HG03520 (cell line): ENCODE results near the gene CLEC2L.
A peak's percentile ranks its signal among the peaks of the same experiment; 100 is the strongest.

Experiments
- ATAC-seq: cut with Tn5 transposase; IDR thresholded peaks from one replicate; pipeline ENCODE4 v1.9.1; 2021; ENCODE audit warnings: mild to moderate bottlenecking, moderate library complexity; ENCODE audit not compliant: unreplicated experiment

The CLEC2L gene

DNA sequence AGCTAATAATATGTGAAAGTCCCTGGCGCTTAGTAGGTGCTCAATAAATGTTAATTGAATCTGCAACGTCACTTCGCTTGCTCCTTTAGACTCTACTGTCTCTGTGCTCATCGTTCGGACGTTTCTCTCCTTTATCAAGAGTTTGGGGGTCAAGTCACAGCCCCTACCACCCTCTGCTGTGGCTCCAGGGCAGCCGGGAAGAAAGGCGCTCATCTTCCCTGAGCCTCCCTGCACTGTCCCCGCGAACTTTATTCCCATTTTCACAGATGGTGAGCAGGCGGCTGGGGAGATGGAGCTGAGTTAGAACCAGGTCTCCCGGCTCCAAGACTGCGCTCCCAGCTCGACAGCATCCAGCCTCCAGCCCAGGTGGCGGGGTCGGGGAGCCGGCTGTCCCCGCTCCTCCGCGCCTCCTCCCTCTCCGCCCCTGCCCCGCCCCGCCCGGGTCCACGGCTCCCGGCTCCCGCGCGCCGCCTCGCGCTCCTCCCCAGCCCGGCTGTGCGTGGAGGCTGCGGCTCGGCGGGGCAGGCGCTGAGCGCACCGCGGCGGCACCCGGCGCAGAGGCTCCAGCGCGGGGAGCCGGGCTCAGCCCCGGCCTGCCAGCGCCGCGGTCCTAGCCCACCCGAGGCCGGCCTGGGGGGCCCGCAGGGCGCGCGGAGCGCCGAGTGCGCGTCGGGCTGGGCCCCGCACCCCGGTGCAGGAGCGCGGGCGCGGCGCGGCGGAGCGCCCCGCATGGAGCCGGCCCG lies at the start of gene CLEC2L:
TSS of gene CLEC2L (plus strand) at position 487 of the 743 bp plus-strand sequence. CDS start at position 730, 243 bp downstream.
- ATAC-seq, result no peak

DNA sequence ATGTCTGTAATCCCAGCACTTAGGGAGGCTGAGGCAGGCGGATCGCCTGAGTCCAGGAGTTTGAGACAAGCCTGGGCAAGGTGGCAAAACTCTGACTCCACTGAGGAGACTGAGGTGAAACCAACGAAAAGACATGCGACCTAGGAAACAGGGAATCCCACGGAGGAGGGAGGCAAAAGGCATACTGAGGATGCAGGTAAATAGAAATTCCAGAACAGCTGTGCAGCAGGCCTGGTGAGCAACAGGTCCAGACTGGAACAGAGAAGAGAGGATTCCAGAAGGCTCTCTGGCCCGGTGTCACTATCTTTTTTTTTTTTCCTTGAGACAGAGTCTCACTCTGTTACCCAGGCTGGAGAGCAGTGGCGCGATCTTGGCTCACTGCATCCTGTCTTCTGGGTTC lies 47.3 kb upstream of the CLEC2L start:
- ATAC-seq, result no peak

DNA sequence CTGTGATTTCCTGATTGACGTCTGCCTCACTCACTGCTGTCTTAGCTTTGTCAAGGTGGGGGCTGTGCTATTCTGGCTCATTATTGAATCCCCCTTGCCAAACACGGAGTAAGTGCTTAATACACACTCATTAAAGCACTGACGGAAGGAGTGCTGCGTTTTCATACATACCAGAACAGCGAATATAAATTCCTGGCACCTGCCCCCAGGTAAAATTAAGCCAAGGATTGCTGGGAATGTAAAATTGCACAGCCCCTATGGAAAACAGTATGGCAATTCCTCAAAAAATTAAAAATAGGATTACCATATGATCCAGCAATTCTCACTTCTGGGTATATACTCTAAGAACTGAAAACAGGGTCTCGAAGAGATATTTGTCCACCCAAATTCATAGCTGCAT lies 46.6 kb upstream of the CLEC2L start:
- ATAC-seq, result no peak

DNA sequence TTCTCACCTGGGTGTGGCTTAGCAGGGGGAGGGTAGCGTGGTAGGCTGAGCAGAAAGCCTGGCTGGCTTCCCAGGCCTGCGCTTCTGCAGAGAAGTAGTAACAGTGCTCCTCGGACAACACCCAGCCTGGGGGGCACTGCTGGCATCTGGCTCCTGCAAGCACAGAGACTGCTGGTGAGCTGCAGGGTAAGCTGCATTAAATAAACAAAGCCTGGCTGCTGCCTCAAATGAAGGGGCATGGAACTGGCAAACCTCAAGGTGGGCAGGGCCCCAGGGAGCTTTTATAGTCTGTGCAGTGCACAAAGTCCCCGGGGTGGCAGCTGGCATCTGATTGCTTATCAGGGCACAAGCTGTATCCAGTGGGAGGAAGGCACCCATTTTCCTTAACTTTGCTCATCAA lies 43.9 kb upstream of the CLEC2L start:
- no peak for ATAC-seq

DNA sequence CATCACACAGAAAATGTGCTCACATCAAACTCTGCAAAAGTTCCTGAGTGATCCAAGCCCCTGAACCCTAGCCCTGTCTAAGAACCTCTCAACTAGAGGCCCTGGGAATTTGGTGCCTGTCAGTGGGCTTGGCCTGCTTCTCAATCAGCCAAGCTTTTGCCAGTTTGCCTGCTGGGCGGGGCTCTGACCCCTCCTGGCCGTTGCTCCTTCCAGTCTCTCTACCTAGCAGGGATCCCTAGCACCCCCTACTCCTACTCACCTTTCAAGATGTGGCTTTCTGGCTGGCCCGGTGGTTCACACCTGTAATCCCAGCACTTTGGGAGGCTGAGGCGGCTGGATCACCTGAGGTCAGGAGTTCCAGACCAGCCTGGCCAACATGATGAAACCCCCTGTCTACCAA lies 42.1 kb upstream of the CLEC2L start:
- ATAC-seq, result no peak

DNA sequence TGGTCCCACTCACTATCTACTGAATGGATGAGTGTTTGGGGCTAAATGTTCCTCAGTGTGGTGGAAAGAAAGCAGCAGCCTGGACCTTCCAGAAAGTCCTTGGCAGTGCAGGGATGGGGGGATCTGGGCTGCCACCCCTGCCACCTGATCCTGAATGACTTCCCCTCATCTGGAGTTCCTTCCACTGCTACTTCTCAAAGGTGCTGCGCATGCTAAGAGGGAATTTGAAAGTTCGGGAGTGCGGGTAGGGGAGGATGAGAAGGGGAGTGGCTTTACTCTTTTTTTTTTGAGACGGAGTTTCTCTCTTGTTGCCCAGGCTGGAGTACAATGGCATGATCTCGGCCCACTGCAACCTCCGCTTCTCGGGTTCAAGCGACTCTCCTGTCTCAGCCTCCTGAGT lies 41.4 kb upstream of the CLEC2L start:
- no peak for ATAC-seq

DNA sequence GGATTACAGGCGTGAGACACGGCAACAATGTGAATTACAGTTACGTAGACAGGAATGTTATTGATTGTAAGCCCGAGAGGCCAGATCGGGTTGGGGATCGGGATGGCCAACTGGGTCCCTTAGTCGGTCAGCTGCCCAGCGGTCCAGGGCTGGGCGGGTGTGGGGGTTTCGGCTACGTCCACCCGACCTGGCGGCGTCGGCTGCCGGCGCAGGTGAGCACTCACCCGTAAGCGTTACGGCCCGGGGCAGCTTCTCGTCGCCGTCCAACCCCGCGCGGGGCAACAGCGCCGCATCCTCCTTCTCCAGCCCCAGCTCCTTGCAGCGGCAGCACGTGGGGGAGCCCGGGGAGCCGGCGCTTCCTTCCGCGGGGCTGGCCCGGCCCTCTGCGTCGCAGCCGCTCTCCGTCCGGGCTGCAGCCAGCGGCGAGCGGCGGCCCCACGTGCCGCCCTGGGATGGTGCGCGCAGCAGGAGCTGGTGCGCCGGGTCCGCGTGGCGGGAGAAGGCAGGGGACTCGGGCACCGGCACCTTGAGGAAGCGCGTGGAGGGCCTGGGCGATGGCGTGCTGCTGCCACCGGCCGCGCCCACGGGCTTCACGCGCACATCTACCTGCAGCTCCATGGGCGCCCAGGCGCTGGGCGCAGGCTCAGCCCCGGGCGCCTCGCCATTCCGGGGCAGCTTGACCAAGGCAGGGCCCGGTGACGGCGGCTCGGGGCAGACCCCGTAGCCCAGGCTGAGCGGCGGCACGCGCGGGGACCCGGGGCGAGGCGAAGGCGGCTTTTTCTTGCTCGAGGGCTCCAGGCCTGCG lies 40.6 kb upstream of the CLEC2L start:
- peak; percentile 31 for ATAC-seq

DNA sequence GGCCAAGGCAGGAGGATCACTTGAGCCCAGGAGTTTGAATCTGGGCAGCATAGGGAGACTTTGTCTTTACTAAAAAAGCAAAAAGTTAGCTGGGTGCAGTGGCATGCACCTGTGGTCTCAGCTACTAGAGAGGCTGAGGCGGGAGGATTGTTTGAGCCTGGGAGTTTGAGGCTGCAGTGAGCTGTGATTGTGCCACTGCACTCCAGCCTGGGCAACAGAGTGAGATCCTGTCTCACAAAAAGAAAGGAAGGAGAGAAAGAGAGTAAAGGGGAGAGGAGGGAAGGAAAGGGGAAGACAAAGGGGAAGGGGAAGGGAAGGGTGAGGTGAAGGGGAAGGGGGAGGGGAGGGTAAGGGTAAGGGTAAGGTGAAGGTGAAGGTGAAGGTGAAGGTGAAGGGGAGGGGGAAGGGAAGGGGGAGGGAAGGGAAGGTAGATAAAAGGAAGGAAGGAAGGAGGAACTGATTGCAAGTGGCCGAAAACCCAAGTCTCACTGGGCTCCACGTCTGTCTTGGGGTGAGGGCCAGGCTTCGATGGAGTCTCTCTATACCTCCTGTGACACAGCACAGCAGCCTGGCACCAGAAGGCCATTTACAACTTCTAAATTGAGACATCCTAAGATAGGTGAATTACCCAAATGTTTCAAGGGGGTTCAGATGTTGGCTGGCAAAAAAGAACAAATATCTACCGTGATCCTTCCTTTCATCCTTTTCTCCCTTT lies 36.0 kb upstream of the CLEC2L start:
- ATAC-seq, result no peak

DNA sequence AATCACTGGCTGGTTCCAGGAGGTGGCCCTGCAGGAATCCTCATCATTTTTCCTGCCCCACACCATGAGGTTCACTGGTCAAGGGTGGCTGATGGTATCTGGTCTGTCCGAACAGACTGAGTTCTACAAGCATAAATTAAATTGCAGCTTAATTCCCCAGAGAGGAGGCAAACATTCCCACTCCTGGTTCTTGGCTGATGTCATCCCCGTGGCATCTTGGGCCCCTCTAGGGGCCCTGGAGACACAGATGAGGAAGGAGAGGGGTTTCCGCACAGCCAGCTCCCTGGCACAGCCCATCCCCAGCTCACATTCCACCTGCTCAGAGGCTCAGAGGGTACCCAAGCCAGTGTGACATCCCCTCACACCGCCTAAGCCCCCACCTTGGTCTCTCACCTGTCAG lies 34.7 kb upstream of the CLEC2L start:
- ATAC-seq, result no peak

DNA sequence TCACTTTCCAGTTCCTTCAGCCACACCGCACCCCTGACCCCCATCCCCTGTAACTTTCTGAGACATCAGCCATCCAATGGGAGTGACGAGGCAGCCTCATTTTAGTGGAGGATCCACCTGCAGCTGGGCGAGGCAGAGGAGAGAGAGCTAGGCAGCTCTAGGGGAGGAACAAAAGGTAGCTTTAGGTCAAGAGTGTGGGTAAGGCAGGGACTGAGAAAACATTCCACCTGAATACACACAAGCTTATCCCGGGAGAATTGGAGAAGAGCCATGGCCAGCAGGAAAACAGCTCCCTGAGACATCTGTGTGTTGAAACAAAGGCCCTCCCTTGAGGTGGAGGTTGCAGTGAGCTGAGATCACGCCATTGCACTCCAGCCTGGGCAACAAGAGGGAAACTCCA lies 33.4 kb upstream of the CLEC2L start:
- ATAC-seq, result no peak

DNA sequence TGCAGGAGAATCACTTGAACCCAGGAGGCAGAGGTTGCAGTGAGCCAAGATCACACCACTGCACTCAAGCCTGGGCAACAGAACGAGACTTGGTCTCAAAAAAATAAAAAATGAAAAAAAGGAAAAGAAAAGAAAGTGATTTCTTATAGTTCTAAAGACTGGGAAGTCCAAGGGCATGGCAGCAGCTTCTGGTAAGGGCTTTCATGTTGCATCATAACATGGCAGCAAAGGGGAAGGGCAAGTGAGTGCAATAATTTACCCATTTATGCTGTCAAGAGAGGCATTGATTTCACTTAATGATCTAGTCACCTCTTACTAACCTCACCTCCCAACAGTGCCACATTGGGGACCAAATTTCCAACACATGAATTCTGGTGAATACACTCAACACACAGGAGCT lies 31.2 kb upstream of the CLEC2L start:
- no peak for ATAC-seq

DNA sequence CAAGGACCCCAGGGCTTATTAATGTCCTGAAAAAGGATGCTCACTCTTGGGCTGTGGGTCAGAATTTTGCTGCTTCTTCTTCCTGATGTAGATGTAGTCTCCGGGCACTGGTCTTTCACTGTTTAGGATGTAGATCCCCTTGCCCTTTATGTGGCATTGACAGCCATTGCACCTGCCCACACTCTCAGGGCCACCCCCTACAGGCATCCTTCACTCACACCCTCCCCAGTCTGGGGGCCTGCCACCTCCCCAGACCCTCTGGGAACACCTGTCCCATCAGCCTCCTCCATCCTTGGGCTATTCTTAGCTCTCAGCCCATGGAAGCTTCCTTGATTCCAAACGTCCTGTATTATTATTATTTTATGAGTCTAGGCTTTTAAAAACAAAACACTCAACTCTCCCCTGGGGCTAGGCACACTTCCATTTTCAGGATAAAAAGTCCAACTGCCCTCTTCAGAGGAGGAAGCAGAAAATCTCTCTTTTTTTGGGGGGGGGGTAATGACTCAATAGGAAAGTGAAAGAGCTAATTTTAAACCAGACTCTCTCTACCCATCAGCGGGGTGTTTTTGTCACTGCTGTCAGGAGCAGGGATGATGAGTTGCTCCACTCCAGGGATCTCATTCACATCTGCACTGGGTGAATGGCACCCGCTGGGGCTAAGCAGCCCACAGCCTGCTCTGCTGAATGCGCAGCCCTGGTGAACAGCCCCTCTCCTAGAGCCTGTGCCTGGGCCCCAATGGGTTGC lies 28.5 kb upstream of the CLEC2L start:
- ATAC-seq, result peak; percentile 60

DNA sequence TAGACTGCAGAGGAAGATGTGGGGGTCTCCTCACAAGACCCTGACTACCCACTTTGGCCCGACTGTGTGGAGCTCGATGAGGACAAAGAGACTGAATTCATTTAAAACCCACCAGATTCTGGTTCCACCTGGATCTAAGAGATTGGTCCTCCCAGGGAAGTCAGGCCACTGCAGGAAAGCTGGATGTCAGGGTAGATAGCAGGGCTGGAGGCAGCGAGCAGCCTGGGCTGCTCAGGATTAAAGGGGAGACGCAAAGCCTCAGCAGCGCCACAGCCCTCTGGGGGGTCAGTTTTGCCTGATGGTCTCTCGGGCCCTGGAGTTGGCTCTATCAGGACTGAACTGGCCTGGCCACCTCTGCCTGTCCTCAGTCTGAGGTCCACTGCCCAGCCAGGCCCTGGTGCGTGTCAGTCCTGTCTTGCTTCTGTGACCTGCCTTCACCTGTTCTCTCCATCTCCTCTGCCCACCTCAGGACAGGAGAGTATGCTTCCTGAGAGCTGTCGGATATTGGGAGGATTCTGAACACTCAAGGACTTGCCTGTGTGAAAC lies 27.8 kb upstream of the CLEC2L start:
- ATAC-seq, result no peak

DNA sequence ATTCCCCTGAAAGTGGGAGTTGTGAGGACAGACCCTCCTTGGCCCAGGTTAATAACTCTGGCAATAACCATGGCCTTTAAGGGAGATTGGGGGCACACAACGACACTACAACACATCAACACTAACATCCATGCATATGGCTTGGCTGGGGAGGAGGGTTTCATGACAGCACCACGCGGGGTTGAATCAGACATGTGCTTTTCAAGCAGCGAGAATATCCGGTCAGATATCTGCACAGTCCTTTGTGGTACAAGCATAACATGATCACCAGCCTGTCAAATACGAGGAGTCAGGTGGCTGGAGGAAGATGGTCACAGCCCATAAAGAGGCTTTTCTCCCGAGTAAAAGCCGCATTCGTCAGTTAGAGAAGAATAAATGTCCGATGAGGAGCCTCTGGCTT lies 27.0 kb upstream of the CLEC2L start:
- ATAC-seq, result no peak

DNA sequence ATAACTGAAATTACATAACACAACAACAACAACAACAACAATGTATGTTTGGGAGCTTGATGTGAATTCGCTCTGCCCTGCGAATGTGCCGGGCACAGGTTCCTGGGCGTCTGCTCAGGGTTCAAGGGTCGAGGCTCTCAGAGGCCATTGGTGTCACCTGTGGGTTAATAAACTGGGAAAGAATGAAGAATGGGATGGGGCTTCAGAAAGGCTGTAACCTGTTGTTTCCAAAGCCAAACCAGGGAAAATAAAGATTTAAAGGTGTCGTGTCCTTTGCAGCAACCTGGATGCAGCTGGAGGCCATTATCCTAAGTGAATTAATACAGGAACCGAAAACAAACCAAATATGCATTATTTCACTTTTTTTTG lies 22.7 kb upstream of the CLEC2L start:
- ATAC-seq, result no peak

DNA sequence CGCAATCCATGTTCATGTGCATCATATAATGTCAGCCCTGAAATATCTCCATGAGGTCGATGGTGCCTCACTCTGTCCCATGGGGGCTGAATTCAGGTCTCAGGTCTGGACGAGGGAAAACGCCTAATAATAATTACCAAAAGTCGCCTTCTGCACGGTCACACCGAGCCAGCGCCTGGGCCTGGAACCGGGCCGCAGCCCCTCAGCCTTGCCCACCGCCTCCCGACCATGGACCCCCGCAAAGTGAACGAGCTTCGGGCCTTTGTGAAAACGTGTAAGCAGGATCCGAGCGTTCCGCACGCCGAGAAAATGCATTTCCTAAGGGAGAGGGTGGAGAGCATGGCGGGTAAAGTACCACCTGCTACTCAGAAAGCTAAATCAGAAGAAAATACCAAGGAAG lies 21.3 kb upstream of the CLEC2L start:
- ATAC-seq, result no peak

DNA sequence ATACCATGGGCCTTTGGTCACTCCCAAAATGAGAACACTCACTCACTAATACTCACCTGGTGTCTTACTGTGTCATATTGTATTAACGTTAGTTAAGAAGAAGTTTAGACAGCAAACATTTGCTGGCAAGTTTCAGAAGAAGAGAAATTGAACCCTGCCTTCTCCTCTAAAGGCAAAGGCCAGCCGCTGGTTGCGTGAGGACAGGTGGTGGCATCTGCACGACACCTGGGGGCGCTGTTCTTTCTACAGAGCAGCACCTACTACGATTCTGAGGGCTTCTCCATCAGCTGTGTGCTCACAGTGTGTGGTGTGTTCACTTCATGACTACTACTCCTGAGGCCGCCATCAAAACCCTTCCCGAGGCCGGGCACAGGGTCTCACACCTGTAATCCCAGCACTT lies 17.9 kb upstream of the CLEC2L start:
- ATAC-seq, result no peak

DNA sequence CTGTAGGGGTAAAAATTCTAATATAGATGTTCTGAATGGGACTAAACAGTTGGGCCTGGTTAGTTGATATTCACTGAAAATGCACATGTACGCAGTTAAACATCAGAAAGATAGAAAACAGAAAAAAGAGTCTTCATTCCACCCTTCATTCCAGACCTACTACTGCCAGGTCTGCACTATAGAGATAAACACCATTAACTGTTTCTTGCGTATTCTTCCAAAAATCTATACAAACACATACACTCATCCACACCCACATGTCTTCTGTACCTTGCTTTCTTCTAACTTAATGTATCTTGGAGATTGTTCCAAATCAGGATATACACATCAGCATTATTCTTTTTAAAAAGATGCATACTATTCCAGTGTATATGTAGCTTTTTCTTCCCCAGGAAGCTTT lies 13.9 kb upstream of the CLEC2L start:
- ATAC-seq, result no peak

DNA sequence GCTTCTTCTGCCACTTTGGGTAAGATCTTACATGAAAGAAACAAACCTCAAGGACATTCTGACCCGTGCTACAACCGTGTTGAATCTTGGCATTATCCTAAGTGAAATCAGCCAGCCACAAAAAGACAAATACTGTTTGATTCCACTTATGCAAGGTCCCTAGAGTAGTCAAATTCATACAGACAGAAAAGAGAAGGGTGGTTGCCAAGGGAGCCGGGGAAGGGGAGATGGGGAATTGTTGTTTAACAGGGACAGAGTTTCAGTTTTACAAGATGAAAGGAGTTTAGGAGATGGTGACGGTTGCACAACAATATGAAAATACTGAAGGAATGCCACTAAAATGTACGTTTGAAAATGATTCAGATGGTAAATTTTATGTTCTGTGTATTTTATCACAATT lies 12.2 kb upstream of the CLEC2L start:
- ATAC-seq, result no peak

DNA sequence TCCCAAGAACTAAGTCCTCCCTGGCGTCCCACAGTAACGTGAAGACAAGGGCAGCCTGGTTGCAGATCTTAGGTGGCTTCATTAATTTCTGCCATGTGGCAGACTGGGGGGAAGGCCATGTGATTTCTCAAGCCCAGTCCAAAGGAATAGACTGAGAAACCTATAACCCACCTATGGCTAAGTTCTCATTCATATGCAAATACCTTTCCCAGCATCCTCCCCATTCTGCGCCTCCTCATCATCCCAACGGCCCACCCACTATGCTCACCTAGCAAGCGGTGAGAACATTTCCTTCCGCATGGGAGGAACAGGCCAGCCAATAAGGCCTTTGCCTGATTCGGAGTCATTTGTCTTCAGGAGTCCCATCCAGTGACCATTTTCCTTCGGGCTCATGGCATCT lies 8.2 kb upstream of the CLEC2L start:
- ATAC-seq, result no peak

DNA sequence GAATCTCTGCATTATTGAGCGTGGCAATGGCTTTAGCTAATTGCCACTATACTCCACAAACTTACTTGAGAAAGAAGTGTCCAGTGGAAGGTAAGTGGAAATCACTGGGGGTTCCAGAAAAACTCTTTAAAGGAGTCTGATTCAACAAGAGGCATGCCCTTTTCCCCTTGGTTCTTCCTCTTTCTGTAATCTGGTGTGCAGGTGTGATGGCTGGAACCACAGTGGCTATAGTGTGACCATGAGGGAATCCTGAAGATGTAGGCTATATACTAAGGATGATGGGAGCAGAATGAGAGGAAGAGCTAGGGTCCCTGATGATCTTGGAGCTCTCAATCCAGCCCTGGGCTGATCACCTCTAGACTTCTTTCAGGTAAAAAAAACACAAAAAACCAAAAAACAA lies 2.0 kb upstream of the CLEC2L start:
- ATAC-seq, result no peak
